Fibroblast of skin of abdomen (primary cell): ENCODE results near the gene PLK3. TPM values are rescaled to one million over a fixed set of nuclear protein-coding genes. Genes with fewer than 3 reads are reported as not detected.
"Not testable (repeated sequence)": the region's sequence is repeated elsewhere in the genome, so short reads cannot be mapped to it uniquely, and the experiment has no call there.

ENCODE experiments used
- DNase-seq: peaks from one replicate; pipeline ENCODE4 v3.0.0-alpha.2; 2013
- polyA plus RNA-seq, 2 experiments: library from polyadenylated mRNA; unstranded; fragments of 120-200 nt; gene quantifications; one replicate each; pipeline ENCODE4 v1.2.1, GENCODE V29; 2013; ENCODE audit not compliant: insufficient read length in 2 of 2

Gene PLK3
- polyA plus RNA-seq (2013, experiment 1 of 2; ENCODE audit: insufficient read length) = 23.6 TPM
- 24.7 TPM for polyA plus RNA-seq (2013, experiment 2 of 2; ENCODE audit: insufficient read length)

DNA sequence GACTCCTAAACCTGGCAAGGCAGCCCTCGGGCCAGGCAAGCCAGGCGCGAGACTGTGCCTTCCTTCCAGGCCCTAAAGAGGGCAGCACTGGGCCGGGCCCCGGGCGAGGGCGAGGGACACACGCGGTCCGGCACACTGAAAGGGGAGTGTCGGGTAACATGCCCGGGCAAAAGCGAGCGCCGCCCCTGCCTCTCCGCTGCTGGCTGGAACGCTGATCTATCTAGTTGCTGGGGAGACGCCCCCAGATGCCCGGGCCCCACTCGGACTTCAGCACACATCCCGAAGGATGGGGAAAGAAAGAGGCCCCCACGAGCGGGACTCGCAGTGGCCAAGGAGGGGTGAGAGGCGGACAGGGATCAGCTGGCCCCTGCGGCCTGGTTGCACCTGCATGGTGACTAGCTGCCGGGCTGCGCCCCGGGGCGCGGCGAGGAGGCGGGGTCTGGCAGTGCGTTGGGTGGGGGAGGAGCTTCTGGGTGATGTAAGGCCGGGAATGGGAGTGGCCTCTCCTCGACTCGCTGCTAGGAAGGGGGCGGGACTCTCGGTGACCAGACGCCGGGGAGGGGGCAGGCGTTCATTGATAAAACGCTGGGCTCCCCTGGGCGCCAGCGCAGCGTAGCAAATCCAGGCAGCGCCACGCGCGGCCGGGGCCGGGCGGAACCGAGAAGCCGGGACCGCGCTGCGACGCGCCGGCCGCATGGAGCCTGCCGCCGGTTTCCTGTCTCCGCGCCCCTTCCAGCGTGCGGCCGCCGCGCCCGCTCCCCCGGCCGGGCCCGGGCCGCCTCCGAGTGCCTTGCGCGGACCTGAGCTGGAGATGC, at the start of gene PLK3:
TSS of gene PLK3 (plus strand) at position 608 of the 815 bp plus-strand sequence. CDS start at position 695, 87 bp downstream.
- DNase-seq = peak; percentile 98

DNA sequence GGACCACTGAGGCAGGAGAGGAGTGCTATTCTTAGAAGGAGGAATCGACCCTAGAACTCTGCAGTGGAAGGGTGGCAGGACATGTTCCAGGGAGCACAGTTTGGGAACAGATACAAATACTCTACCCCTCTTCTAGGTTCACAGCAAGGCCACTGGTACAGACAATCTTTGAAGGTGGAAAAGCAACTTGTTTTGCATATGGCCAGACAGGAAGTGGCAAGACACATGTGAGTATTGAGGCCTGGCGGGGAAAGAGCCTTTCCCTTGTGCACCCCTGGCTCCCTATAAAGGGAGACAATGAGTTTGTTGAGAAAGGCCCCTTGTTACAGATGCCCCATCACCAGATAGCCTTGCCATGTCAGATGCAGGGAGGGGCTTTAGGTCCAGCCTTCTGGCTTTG, 42.8 kb upstream of the PLK3 start:
- DNase-seq = no peak

DNA sequence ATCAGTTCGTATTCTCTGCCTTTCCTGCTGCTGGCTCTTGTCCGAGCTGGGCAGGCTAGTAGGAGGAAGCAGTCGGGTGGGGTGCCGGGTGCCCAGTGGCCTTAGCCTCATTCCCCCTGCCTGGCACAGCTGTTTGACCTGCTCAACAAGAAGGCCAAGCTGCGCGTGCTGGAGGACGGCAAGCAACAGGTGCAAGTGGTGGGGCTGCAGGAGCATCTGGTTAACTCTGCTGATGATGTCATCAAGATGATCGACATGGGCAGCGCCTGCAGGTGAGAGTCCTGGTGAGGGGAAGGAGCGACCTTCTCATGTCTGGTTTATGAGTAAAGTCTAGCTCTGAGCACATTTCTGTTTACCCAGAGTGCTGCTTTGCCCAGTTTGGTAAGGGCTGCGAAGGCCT, 41.1 kb upstream of the PLK3 start:
- DNase-seq = no peak

DNA sequence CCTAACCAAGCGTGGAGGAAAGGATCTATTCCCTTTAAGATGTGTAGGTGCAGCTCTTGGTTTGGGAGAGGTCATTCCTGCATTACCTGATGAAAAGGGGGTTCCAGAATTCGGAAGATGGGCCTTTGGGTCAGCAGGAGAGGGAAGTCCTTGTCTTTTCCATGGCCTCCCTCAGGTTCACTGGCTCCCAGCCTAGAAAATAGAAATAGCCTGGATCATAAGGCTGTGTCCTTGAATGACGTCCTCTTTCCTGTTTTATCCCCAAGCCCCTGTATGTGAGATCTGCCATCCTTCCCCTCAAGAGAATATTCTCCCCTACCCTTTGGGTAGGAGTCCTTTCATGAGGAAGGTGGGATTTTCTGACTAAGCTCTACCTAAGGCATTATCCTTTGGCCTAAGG, 39.3 kb upstream of the PLK3 start:
- no peak for DNase-seq

DNA sequence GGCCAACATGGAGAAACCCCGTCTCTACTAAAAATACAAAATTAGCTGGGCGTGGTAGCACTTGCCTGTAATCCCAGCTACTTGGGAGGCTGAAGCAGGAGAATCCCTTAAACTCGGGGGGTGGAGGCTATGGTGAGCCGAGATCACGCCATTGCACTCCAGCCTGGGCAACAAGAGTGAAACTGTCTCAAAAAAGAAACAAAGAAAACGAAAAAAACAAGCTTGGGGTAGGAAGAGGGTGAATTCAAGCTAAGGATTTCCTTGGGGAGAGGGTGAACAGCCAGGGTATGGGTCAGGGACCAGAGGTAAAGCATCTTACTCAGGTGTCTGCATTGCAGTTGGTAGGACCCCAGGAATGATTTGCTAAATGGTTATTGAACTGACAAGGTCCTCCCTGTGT, 33.8 kb upstream of the PLK3 start:
- not testable (repeated sequence) for DNase-seq

DNA sequence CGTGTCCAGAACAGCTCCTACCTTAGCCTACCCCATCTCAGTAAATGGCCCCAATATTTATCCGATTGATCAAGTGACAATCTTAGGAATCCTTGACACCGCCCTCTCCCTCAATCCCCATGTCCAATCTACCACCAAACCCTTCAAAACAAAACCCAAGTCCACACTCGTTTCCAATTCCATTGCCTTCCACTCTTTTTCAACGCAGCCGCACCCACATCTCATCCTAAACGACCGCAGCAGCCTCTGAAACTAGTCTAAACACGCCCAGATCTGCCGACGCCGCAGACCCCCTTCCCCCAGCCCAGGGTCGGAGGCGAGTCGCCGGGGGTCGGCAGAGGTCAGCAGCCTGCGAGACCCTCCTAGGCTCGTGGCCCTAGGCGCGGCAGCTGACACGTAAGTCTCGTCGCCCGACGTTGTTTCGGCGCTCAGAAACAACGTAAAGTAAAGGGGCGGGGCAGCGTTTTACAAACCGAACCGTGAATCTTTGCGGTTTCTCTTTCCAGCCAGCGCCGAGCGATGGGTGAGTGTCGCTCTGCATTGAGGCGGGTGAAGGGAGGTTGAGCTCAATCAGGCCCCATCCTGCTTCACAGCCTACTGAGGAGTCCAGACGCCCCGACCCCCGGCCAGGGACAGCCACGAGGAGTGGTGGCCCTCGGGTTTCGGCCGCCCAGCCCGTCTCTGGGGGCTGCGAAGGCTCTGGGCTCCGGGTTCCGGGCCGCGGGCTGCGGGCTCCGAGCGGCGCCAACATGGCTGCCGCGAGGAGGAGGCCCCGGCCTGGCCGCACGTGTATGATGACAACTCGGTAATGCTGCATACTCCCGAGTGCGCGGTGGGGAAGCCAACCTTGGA, 24.9 kb upstream of the PLK3 start, which contains the start of gene RPS8:
TSS of gene RPS8 (plus strand) at position 463 of the 852 bp plus-strand sequence. CDS start at position 520, 57 bp downstream.
- DNase-seq = peak; percentile 94

DNA sequence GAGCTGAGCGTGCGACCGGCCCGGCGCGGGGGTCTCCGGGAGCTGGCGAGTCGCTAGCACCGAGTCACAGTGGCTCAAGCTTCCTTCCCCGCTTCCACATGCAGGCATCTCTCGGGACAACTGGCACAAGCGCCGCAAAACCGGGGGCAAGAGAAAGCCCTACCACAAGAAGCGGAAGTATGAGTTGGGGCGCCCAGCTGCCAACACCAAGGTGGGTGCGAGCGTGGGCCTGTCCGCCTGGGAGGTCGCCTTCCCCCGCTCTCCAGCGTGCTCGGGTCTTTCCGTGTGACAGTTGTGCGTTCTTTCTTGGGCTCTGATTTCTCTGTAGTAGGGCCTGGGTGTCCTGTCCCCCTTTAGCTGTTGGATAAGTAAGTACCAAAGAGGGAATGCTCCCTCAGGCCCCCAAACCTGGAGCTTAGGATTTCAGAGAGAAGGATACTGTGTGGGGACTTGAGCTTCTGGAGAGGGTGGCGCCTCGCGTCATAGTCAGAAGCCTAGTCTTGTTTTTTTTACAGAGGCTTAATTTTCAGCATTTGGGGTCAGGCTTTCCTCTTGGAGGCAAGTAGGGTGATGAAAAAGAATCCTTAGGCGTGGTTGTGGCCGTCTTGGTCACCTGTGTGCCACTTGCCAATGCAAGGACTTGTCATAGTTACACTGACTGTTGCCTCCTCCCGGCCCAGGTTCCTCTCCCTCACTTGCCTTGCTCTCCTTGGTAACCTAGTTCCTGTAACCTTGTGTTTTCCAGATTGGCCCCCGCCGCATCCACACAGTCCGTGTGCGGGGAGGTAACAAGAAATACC, 24.0 kb upstream of the PLK3 start:
- no peak for DNase-seq

DNA sequence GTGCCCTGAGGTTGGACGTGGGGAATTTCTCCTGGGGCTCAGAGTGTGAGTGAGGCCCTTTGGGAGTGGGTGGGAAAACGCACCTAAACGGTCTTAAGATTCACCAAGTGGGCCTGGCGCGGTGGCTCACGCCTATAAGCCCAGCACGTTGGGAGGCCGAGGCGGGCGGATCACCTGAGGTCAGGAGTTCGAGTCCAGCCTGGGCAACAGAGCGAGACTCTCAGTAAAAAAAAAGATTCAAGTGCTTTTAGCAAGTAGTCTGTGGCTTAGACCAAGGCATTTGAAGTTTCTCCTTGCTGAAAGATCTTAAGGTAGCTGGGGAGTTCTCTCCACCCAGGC, 23.5 kb upstream of the PLK3 start:
- no peak for DNase-seq

DNA sequence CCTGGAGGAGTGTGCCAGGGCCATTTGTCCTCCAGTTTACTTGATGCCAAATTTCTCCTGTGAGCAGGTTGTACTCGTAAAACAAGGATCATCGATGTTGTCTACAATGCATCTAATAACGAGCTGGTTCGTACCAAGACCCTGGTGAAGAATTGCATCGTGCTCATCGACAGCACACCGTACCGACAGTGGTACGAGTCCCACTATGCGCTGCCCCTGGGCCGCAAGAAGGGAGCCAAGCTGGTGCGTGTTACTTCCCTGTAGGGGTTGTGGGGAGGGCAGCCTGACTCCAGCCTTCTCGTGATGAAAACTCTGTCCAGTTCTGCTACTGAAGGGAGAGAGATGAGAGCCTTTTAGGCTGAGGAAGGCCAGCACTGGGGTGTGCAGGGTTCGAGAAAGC, 22.6 kb upstream of the PLK3 start:
- DNase-seq = no peak

DNA sequence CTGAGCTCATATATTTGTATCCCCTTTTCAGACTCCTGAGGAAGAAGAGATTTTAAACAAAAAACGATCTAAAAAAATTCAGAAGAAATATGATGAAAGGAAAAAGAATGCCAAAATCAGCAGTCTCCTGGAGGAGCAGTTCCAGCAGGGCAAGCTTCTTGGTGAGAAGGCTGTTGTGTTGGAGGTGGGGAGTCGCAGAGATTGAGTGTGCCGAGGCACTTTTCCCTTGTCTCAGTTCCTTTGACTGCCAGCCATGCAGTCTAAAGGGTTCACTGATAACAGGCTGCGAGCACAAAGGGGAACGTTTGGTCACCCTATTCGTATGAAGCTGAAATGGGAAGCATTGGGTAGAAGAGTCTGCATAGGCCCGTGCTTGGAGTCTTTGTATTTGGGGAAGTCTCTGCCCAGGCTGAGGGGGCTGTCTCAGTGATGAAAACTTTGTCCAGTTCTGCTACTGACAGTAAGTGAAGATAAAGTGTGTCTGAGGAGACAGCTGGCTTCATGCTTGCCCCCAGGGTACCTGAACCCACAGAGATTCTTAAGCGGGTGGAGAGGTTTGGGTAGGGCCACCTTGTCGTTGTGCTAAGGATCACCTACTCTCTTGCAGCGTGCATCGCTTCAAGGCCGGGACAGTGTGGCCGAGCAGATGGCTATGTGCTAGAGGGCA, 22.1 kb upstream of the PLK3 start:
- DNase-seq = no peak

DNA sequence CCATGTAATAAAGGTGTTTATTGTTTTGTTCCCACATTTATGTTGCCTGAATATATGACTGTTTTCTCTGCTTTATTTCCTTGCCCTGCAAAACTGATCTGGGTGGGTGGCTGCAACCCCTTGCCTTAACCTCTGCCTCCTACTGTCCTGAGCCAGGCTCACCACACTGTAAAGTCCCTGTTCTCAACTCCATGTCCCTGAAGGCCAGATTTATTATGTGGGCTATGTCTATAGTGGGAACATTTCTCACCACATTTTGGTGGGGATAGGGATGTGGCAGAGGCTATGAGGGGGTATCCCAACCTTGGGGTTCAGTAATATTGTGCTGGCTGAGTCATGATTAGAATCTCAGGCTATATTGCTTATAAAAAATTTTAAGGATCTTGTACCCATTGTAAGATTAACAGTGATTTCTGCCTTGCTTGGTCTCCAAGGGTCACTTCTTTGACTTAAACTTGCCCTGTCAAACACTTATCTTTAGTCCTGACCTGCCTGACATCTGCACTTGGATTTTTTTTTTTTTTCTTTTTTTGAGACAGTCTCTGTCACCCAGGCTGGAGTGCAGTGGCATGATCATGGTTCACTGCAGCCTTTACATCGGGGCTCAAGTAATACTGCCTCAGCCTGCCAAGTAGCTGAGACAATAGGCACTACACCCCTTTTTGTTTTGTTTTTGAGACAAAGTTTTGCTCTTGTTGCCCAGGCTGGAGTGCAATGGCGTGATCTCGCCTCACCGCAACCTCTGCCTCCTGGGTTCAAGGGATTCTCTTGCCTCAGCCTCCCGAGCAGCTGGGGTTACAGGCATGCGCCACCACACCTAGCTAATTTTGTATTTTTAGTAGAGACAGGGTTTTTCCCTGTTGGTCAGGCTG, 21.2 kb upstream of the PLK3 start:
- DNase-seq = no peak

DNA sequence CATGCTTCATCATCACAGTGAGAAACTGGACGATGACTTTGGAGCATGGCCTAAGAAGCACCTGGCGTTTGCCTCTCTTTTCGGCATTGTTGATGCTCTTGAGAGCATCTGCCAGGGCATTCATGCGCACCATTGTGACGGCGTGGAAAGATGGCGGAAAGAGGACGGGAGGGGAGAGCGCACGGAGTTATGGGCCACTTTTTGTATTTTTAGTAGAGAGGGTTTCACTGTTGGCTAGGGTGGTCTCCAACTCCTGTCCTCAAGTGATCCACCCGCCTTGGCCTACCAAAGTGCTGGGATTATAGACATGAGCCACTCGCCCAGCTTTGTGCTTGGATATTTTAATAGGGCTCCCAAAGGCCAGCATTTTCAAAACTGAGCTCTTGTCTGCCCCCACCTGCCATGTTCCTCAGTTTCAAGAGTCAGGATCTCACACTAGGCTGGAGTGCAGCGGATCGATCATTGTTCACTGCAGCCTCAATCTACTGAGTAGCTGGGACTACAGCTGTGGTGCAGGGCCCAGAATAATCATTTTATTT, 19.5 kb upstream of the PLK3 start:
- DNase-seq = no peak

DNA sequence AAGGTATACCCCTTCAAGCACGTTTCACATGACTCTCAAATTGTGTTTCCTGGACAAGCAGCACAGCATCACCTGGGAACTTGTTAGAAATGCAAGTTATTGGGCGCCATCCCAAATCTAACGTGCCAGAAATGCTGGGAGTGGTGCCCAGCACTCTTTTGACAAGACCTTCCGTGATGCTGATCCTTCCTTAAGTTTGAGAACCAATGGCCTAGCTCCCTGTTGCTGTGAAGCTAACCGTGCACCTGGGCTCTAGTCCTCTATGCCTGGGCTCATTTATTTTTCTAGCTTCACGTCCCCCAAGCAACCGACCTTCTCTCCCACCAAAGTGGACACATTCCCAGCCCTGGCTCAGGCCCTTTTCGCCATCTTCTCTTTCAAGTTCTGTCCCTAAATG, 16.5 kb upstream of the PLK3 start:
- no peak for DNase-seq

DNA sequence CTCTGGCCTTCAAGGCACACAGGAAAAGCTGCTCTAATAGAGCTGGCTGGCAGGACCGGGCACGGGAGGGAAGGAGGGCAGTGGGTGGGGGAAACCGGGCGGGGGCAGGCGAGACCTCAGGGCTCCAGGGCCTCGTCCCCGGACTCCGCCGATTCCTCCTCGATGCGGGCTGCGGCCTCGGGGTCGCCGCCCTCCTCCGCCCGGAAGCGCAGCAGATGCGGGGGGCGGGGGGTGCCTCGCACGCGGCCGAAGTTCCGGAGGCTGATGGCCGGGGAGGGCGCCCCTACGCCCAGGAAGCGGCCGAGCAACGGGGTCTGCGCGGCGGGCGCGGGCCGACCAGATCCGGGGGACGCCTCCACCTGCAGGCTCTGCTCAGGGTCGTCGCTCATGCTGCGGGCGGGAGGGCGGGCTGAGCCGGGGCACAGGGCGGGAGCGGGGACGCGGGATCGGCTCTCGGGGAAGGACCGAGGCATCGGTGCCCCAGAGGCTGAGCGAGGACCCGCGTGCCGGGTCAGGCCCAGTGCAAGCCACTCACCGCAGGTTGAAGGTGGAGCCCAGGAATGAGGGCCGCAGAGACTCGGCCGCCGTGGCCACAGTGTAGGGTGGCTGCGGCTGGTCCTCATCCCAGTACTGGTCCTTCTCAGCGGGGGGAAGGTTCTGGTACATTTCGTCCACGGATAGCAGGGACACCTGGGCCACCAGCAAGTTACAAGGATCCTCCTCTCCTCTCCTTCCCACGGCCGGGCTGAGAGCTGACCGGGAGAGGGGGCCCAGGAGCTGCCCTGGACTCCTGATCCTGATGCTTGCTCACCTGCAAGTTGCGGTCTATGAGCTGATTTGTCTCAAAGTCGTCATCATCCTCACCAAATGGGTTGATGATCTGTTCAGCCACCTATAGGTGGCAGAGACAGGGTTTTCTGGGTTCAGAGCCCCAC, 15.8 kb upstream of the PLK3 start:
- DNase-seq = no peak

DNA sequence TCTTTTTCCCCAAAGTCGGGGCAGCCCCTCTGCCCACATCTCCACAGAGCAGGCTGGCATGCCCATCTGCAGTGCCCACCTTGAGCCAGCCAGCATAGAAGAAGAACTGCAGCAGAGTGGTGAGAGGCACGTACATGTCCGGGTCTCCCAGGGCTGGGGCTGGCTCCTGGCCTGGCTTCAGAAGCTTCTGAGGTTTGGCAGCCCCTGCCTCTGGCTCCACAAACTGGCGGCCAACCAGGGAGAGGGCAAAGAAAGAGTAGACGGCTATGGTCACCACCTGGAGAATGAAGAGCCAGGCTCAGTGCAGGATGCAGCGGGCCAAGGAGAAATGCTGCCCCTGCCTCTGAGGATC, 15.2 kb upstream of the PLK3 start:
- DNase-seq = no peak

DNA sequence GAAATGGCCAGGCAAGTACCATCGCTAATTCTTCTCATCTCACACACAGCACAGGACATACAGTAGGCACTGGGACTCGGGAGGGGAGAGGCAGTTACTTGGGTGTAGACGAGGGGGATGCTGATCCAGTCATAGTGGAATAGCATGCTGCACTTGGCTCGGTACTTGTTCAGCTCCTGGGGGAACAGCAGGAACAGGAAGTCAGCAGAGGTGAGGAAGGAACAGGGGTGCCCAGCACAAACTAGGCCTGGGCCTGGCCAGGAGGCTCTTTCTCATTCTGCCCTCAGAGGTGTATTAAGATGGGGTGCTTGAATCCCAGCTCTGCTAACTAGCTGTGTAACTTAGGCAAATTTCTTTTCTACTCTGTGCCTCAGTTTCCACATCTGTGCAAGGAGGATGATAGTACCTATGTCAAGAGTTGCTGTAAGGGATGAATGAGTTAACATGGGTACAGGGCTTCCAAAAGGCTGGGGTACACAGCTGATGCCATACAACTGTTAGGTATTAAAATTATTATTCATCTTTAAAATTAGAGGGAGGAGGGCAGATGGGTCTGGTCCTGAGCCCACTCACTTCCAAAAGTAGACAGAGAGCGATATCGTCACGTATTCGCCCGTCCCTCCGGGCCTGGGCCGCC, 14.6 kb upstream of the PLK3 start:
- DNase-seq = no peak

DNA sequence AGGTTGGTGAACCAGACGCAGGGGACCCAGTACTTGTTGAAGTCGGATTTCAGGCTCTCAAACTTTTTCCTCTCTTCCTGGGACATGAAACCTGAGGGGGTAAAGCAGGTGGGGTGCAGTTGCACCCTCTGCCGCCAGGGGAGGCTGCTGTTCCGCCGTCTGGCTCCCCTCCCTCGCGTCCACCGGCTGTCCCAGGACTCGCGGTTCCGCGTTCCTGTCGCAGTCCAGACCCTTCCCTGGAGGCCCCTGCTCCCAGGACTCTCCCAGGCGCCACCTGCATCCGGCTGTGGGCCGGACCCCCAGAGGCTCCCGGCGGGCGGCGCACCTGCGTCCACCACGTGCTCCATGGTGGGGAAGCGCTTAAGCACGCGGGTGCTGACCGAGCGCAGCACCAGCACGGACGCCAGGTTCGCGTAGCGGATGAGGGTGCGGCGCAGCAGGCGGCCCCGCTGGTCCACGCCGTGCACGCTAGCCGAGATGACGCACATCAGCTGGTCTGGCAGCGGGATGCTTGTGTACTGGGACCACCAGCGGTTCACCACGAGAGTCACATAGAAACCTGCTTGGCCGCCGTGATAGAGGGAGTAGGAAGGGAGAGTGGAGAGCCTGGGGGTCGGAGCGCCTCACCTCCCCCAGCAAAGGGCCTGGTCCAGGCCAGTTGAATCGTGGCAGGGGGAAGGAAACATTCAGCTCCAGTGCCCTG, 13.9 kb upstream of the PLK3 start:
- DNase-seq = peak; percentile 41

DNA sequence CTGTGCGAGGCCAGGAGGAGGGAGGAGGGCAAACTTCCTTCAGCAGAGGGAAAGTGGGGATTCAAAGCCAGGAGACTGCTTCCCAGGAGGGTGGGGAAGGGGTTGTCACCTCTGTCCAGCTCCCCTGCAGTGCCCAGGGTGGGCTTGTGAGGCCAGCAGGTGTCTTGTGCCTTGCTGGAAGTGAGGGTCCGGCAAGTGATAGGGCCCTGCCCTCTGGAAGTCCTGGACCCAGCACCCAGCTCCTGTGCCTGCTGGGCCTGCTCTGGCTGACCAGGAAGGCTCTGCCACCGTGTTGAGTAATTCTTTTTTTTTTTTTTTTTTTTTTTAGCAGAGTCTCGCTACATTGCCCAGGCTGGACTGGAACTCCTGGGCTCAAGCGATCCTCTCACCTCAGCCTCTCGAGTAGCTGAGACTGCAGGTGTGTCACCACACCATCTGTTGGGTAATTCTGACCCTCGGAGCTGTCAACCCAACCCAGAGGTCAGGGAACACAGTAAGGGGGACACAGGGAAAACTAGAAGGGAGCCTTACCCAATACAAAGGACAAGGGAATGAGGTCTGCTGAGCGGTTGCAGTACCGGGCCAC, 13.2 kb upstream of the PLK3 start:
- DNase-seq = no peak
